ENCODE results near the gene EZH1. TPM values are rescaled to one million over a fixed set of nuclear protein-coding genes. Genes with fewer than 3 reads are reported as not detected.

Gene EZH1
- total and polyA plus RNA-seq, 2 of the 4 experiments (the other 2 are of a cell fraction): 17.6 to 27.3 TPM

DNA sequence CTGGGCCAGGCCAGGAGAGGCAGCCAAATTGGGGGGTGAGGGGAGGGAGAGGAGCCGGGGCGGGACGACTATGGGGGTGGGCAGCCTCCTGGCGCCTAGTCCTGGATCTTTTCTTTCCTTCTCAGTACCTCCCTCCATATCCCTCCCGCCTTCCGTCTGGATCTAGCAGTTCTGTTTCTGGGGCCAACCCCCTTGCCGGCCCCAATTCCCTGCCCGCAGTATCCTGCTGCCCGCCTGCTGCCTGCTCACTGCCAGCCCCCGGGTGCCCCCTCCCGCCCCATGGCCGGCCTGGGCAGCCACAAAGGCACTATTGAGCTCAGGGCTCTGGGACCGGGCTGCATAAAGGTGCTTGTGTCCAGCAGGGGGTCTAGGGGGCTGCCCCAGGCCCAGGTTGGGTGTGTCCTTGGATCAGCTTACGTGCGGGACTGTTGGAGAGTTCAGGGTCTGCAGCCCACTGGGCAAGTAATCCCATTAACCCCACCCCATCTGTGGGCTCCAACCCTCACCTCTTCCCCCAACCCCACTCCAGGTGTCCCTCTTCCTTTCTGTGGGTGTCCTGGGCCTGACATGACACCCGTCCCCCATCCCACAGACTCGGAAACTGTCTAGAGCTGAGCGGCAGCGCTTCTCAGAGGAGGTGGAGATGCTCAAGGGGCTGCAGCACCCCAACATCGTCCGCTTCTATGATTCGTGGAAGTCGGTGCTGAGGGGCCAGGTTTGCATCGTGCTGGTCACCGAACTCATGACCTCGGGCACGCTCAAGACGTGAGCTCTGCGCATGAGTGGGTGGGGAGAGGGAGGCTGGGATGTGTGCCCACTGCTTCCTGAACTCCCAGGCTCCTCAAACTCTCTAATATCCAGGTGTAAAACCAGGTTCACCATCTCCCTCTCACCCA lies 37.6 kb upstream of the EZH1 start:
- no peak for TF ChIP-seq MXI1 (IDR thresholded peaks at IDR 0.05; ENCODE audit: borderline replicate concordance, low read depth, low read length)
- TF ChIP-seq FOS (IDR thresholded peaks at IDR 0.05; ENCODE audit: low read depth, low read length): no peak
- TF ChIP-seq, protein P1, sequence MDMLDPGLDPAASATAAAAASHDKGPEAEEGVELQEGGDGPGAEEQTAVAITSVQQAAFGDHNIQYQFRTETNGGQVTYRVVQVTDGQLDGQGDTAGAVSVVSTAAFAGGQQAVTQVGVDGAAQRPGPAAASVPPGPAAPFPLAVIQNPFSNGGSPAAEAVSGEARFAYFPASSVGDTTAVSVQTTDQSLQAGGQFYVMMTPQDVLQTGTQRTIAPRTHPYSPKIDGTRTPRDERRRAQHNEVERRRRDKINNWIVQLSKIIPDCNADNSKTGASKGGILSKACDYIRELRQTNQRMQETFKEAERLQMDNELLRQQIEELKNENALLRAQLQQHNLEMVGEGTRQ (IDR thresholded peaks at IDR 0.05; ENCODE audit: low read depth, low read length): no peak
- TF ChIP-seq MAFK (IDR thresholded peaks at IDR 0.05; ENCODE audit: low read depth, low read length): no peak
- no peak for TF ChIP-seq MAZ (IDR thresholded peaks at IDR 0.05; ENCODE audit: borderline replicate concordance, low read depth, low read length)
- TF ChIP-seq POLR2A (IDR thresholded peaks at IDR 0.05; ENCODE audit: low read depth, low read length): no peak
- TF ChIP-seq CHD1 (IDR thresholded peaks at IDR 0.05; ENCODE audit: low read depth, low read length): no peak
- TF ChIP-seq CEBPB (IDR thresholded peaks at IDR 0.05; ENCODE audit: low read depth, low read length): no peak
- peak overlapping the region; percentile 16; the same call in 1 of the 2 replicates for H3K27ac ChIP-seq (ENCODE audit: insufficient read depth, low read length)
- BruUV-seq (replicated peaks): no TSS peak

More for the DNA sequence above, 37.6 kb upstream of the EZH1 start:
- no peak overlapping the region; the same call in 1 of the 2 replicates for H4K5ac ChIP-seq (ENCODE audit: low read depth, low read length)
- H3K4me3 ChIP-seq (ENCODE audit: insufficient read depth, low read depth, low read length): no peak overlapping the region; the same call in 1 of the 2 replicates
- H4K20me1 ChIP-seq (ENCODE audit: insufficient read depth, low read length): no peaks in the 10 kb centered on the region
- H3K9me1 ChIP-seq (ENCODE audit: insufficient read depth, low read length): peaks cover 31% of the 10 kb centered on the region
- H2AFZ ChIP-seq (replicated peaks; ENCODE audit: low read length, poor library complexity): peak overlapping the region; percentile 68
- peak overlapping the region; percentile 73; the same call in 1 of the 2 replicates for H3K23ac ChIP-seq (ENCODE audit: low read depth, low read length)
- H3K79me1 ChIP-seq (ENCODE audit: low read depth in 1 of 2, low read length in 2 of 2): peaks cover 0 to 52% of the 10 kb centered on the region in 2 experiments
- no peaks in the 10 kb centered on the region for H3K27me3 ChIP-seq (ENCODE audit: control insufficient read depth, insufficient read depth, low read length)
- peak overlapping the region; percentile 92 for H3K4ac ChIP-seq (ENCODE audit: low read depth, low read length)
- H3K18ac ChIP-seq (ENCODE audit: low read depth, low read length): no peak overlapping the region
- H3K14ac ChIP-seq (replicated peaks; ENCODE audit: low read depth, low read length): peak overlapping the region; percentile 86
- H3K4me1 ChIP-seq (ENCODE audit: control insufficient read depth, insufficient read depth, low read length): peaks cover 26% of the 10 kb centered on the region
- H2AK5ac ChIP-seq (ENCODE audit: low read depth, low read length): peak overlapping the region; percentile 99
- no peak overlapping the region for H3K56ac ChIP-seq (ENCODE audit: extremely low read depth, insufficient read depth, low read length)
- peak overlapping the region; percentile 99 for H2BK20ac ChIP-seq (ENCODE audit: low read depth, low read length)
- peak overlapping the region; percentile 98 for H2AK9ac ChIP-seq (replicated peaks; ENCODE audit: low read depth, low read length, poor library complexity)
- ATAC-seq (ENCODE audit: low read depth) (no peak), DNase-seq (no peak)
- WGBS, 2 experiments (ENCODE audit: extremely low coverage in 2 of 2, insufficient read length in 1 of 2): 42% methylated on average over 7 of the region's 29 CpGs; no CpG with 5 or more reads in 1 of the 2 experiments
- peak overlapping the region; percentile 90 for H4K91ac ChIP-seq (ENCODE audit: insufficient read depth, low read depth, low read length)
- H2BK15ac ChIP-seq (ENCODE audit: low read depth, low read length): peak overlapping the region; percentile 4
- POLR2A ChIA-PET (ENCODE audit: unreplicated experiment): no interaction called here
- peak overlapping the region; percentile 87 for H3K4me2 ChIP-seq (ENCODE audit: low read depth, low read length)
- H3K36me3 ChIP-seq (ENCODE audit: control insufficient read depth, insufficient read depth, low read length): peaks cover 16% of the 10 kb centered on the region
- in situ Hi-C loops (cut with MboI; ENCODE audit: low sequenced_read_pairs): no loop called here
- dilution Hi-C loops (cut with HindIII; ENCODE audit: low sequenced_read_pairs, unreplicated experiment): no loop called here
- CTCF ChIA-PET: no interaction called here
- peak overlapping the region; percentile 66 for H2BK5ac ChIP-seq (ENCODE audit: low read depth, low read length, poor library complexity, severe bottlenecking)
- H3K9ac ChIP-seq (ENCODE audit: low read depth, low read length): peak overlapping the region; percentile 71; the same call in 1 of the 2 replicates
- H3K9me3 ChIP-seq (ENCODE audit: control insufficient read depth, insufficient read depth, low read length): no peaks in the 10 kb centered on the region
- peak overlapping the region; percentile 72 to 86; a peak in 3 of 4 replicates for H4K8ac ChIP-seq (ENCODE audit: low read depth in 2 of 2, low read length in 2 of 2)
- peak overlapping the region; percentile 93 for H2BK120ac ChIP-seq (ENCODE audit: low read depth, low read length)
- intact Hi-C loops (cut with micrococcal nuclease): no loop called here

Data from IMR-90 (cell line).